Measurements from ENCODE around the gene ACIN1.

The ACIN1 gene

DNA sequence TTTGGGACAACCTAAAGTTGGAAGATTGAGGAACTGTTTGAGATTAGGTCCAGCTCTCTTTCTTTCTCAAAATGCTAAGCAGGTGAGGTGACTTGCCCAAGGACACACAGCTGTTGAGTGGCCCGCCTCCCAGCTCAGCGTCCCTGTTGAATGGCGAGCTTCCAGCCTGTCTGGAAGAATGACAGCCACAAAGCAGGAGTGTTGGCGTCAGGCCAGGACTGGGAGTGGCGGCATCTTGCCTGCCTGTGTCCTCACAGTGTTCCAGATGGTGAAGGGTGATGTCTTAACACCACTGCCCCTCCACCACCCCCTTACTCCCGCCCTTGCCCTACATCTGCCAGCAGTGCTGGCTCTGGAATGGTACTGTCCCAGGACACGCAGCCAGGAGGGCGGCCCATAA is 28.5 kb upstream of the ACIN1 start:
- Histone ChIP-seq H3K79me1 (replicated peaks; ENCODE audit: low read length, poor library complexity, severe bottlenecking) (no peaks in the 10 kb centered on the region), H2BK5ac (ENCODE audit: low read depth, low read length, poor library complexity, severe bottlenecking) (no peak overlapping the region), H2AFZ (ENCODE audit: low read depth, low read length) (no peak overlapping the region), H3K27me3 (ENCODE audit: control insufficient read depth in 1 of 2, insufficient read depth in 1 of 2, low read length in 2 of 2) (no peaks in the 10 kb centered on the region), H3K4me1 (ENCODE audit: control insufficient read depth, insufficient read depth, low read depth, low read length) (peaks cover 7% of the 10 kb centered on the region), H2BK15ac (ENCODE audit: low read depth, poor library complexity, severe bottlenecking) (no peak overlapping the region), H3K4ac (ENCODE audit: low read depth in 1 of 2, low read length in 2 of 2) (no peak overlapping the region), H3K4me2 (ENCODE audit: low read length, poor library complexity, severe bottlenecking) (no peak overlapping the region), H3K18ac (ENCODE audit: low read depth in 1 of 2, low read length in 2 of 2) (no peak overlapping the region), H2AK5ac (ENCODE audit: low read length, severe bottlenecking) (no peak overlapping the region), H3K9ac (ENCODE audit: low read length) (no peak overlapping the region), H3K14ac (ENCODE audit: low read length in 2 of 2) (no peak overlapping the region), H2BK120ac (ENCODE audit: low read depth, low read length) (no peak overlapping the region), H3K27ac (ENCODE audit: low read length, poor library complexity, severe bottlenecking) (no peak overlapping the region), H4K91ac (ENCODE audit: low read length) (no peak overlapping the region), H3K36me3 (ENCODE audit: control insufficient read depth in 1 of 2, insufficient read depth in 2 of 2, low read depth in 1 of 2, low read length in 2 of 2) (peaks cover 0 to 19% of the 10 kb centered on the region in 2 experiments), H3K4me3 (ENCODE audit: insufficient read depth in 1 of 2, low read depth in 1 of 2, low read length in 2 of 2) (no peak overlapping the region), H4K8ac (ENCODE audit: low read length) (no peak overlapping the region), H3K23ac (ENCODE audit: low read length in 2 of 2) (no peak overlapping the region), H3K9me3 (ENCODE audit: control insufficient read depth, low read length) (no peaks in the 10 kb centered on the region), H2BK12ac (ENCODE audit: low read length in 2 of 2) (no peak overlapping the region)
- WGBS = 91% methylated on average over 8 of the region's 8 CpGs
- no peak for DNase-seq

DNA sequence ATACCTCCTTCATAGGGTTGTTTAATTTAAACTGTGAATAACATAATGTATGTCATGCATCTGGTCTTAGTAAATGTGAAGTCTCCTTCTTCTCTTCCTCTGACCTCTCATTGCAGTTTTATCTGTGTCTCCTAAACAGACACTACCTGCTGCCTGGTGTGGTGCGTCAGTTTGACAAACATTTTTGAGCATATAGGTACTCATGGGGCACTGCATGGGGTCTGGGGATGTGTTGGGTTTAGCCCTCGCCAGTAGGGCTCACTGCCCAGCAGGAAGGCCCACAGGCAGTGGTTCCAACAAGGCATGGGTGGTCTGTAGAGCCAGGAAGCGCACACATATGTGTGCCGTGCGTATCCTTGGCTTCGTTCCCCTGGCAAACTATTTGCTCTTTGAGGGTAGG is 27.1 kb upstream of the ACIN1 start:
- DNase-seq = no peak
- H2BK5ac ChIP-seq (ENCODE audit: low read depth, low read length, poor library complexity, severe bottlenecking) = no peak overlapping the region
- no peak overlapping the region for H2BK120ac ChIP-seq (ENCODE audit: low read depth, low read length)
- H3K4me3 ChIP-seq (ENCODE audit: insufficient read depth in 1 of 2, low read depth in 1 of 2, low read length in 2 of 2) = no peak overlapping the region
- H3K9ac ChIP-seq (ENCODE audit: low read length) = no peak overlapping the region
- 96% methylated on average over 5 of the region's 6 CpGs for WGBS
- H3K18ac ChIP-seq (ENCODE audit: low read depth in 1 of 2, low read length in 2 of 2) = peak overlapping the region in 1 of 2 experiments; percentile 4
- no peak overlapping the region for H2AFZ ChIP-seq (ENCODE audit: low read depth, low read length)
- no peak overlapping the region for H2AK5ac ChIP-seq (ENCODE audit: low read length, severe bottlenecking)
- H3K23ac ChIP-seq (ENCODE audit: low read length in 2 of 2) = no peak overlapping the region
- H3K9me3 ChIP-seq (ENCODE audit: control insufficient read depth, low read length) = no peaks in the 10 kb centered on the region
- no peak overlapping the region for H3K4ac ChIP-seq (ENCODE audit: low read depth in 1 of 2, low read length in 2 of 2)
- no peak overlapping the region for H4K8ac ChIP-seq (ENCODE audit: low read length)
- H2BK12ac ChIP-seq (ENCODE audit: low read length in 2 of 2) = peak overlapping the region; percentile 60 to 76
- H3K4me2 ChIP-seq (ENCODE audit: low read length, poor library complexity, severe bottlenecking) = no peak overlapping the region
- no peak overlapping the region for H2BK15ac ChIP-seq (ENCODE audit: low read depth, poor library complexity, severe bottlenecking)
- H3K14ac ChIP-seq (ENCODE audit: low read length in 2 of 2) = no peak overlapping the region
- H3K27ac ChIP-seq (ENCODE audit: low read length, poor library complexity, severe bottlenecking) = no peak overlapping the region
- H3K27me3 ChIP-seq (ENCODE audit: control insufficient read depth in 1 of 2, insufficient read depth in 1 of 2, low read length in 2 of 2) = no peaks in the 10 kb centered on the region
- H4K91ac ChIP-seq (ENCODE audit: low read length) = no peak overlapping the region
- peaks cover 10% of the 10 kb centered on the region for H3K4me1 ChIP-seq (ENCODE audit: control insufficient read depth, insufficient read depth, low read depth, low read length)
- H3K79me1 ChIP-seq (replicated peaks; ENCODE audit: low read length, poor library complexity, severe bottlenecking) = no peaks in the 10 kb centered on the region
- peaks cover 0 to 6% of the 10 kb centered on the region in 2 experiments for H3K36me3 ChIP-seq (ENCODE audit: control insufficient read depth in 1 of 2, insufficient read depth in 2 of 2, low read depth in 1 of 2, low read length in 2 of 2)

DNA sequence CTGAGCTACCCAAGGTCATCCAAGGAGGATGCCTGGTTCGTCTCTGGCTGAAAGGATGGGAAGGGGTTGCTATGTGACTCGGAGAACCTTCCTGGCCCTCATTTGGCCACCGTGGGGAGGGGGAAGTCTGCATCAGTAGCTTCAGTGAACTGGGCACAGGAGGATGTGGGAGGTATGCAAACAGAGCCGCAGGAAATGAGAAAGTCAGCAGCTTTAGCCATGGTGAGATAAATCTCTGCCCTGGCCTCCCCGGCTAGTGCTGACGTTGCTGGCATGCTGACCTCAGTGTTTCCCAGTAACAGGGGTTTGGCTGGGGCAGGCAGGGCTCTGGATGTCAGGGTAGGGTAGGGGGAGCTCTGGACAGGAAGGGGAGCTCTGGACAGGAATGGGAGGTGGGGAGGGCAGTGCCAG is 26.4 kb upstream of the ACIN1 start:
- Histone ChIP-seq H3K14ac (ENCODE audit: low read length in 2 of 2) (peak overlapping the region in 1 of 2 experiments; percentile 22), H2AFZ (ENCODE audit: low read depth, low read length) (peak overlapping the region; percentile 90), H3K36me3 (ENCODE audit: control insufficient read depth in 1 of 2, insufficient read depth in 2 of 2, low read depth in 1 of 2, low read length in 2 of 2) (no peaks in the 10 kb centered on the region), H3K4me2 (ENCODE audit: low read length, poor library complexity, severe bottlenecking) (no peak overlapping the region), H3K4me1 (ENCODE audit: control insufficient read depth, insufficient read depth, low read depth, low read length) (peaks cover 10% of the 10 kb centered on the region), H3K27me3 (ENCODE audit: control insufficient read depth in 1 of 2, insufficient read depth in 1 of 2, low read length in 2 of 2) (no peaks in the 10 kb centered on the region), H3K4me3 (ENCODE audit: insufficient read depth in 1 of 2, low read depth in 1 of 2, low read length in 2 of 2) (no peak overlapping the region), H2BK12ac (ENCODE audit: low read length in 2 of 2) (peak overlapping the region; percentile 6 to 10), H3K79me1 (replicated peaks; ENCODE audit: low read length, poor library complexity, severe bottlenecking) (no peaks in the 10 kb centered on the region), H3K23ac (ENCODE audit: low read length in 2 of 2) (no peak overlapping the region), H2BK5ac (ENCODE audit: low read depth, low read length, poor library complexity, severe bottlenecking) (no peak overlapping the region), H4K8ac (ENCODE audit: low read length) (peak overlapping the region; percentile 67), H3K9me3 (ENCODE audit: control insufficient read depth, low read length) (no peaks in the 10 kb centered on the region), H2BK15ac (ENCODE audit: low read depth, poor library complexity, severe bottlenecking) (no peak overlapping the region), H2AK5ac (ENCODE audit: low read length, severe bottlenecking) (no peak overlapping the region), H2BK120ac (ENCODE audit: low read depth, low read length) (no peak overlapping the region), H3K9ac (ENCODE audit: low read length) (peak overlapping the region; percentile 48), H3K4ac (ENCODE audit: low read depth in 1 of 2, low read length in 2 of 2) (no peak overlapping the region), H3K27ac (ENCODE audit: low read length, poor library complexity, severe bottlenecking) (peak overlapping the region; percentile 68), H3K18ac (ENCODE audit: low read depth in 1 of 2, low read length in 2 of 2) (peak overlapping the region; percentile 4 to 44), H4K91ac (ENCODE audit: low read length) (peak overlapping the region; percentile 34)
- DNase-seq = peak; percentile 69
- 24% methylated on average over 6 of the region's 6 CpGs for WGBS

DNA sequence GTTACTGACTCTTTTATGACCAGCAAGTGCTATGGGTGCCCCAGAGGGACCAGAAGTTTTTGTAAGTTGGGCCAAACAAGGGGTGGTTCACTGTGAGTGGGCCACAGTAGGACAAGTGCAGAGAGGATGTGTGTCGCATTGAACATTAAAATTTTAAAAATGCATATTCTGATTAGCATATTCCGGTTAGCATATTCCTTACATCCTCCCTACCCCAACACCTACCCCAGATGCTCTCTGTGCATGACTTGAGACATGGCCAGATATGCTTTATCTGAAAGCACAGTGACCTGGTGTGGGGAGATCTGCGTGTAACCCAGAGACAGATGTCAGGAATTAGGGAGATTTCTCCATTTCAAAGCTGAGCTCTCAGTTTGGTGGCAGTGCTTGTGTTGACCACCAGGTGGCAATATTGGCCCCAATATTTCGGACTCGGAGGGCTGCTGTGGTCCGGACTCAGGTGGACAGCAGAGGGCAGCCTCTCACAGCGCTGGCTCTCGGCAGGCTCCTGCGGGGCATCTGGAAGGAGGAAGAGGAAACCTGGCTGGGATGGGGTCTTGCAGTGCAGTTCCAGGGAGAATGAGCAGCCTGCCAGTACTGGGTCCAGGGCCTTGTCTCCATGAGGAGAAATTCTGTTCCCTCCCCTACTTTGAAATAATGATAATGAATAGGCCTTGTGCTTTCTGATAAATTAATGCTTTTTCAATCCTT is 25.8 kb upstream of the ACIN1 start:
- Histone ChIP-seq H3K9me3 (ENCODE audit: control insufficient read depth, low read length) (no peaks in the 10 kb centered on the region), H3K4me3 (ENCODE audit: insufficient read depth in 1 of 2, low read depth in 1 of 2, low read length in 2 of 2) (no peak overlapping the region), H2BK15ac (ENCODE audit: low read depth, poor library complexity, severe bottlenecking) (no peak overlapping the region), H3K23ac (ENCODE audit: low read length in 2 of 2) (no peak overlapping the region), H2AK5ac (ENCODE audit: low read length, severe bottlenecking) (no peak overlapping the region), H3K4ac (ENCODE audit: low read depth in 1 of 2, low read length in 2 of 2) (no peak overlapping the region), H3K79me1 (replicated peaks; ENCODE audit: low read length, poor library complexity, severe bottlenecking) (no peaks in the 10 kb centered on the region), H2BK120ac (ENCODE audit: low read depth, low read length) (no peak overlapping the region), H3K14ac (ENCODE audit: low read length in 2 of 2) (no peak overlapping the region), H3K27ac (ENCODE audit: low read length, poor library complexity, severe bottlenecking) (peak overlapping the region; percentile 68), H3K36me3 (ENCODE audit: control insufficient read depth in 1 of 2, insufficient read depth in 2 of 2, low read depth in 1 of 2, low read length in 2 of 2) (no peaks in the 10 kb centered on the region), H2AFZ (ENCODE audit: low read depth, low read length) (no peak overlapping the region), H2BK12ac (ENCODE audit: low read length in 2 of 2) (no peak overlapping the region), H3K4me2 (ENCODE audit: low read length, poor library complexity, severe bottlenecking) (no peak overlapping the region), H3K18ac (ENCODE audit: low read depth in 1 of 2, low read length in 2 of 2) (no peak overlapping the region), H4K91ac (ENCODE audit: low read length) (no peak overlapping the region), H2BK5ac (ENCODE audit: low read depth, low read length, poor library complexity, severe bottlenecking) (no peak overlapping the region), H3K9ac (ENCODE audit: low read length) (peak overlapping the region; percentile 48), H3K4me1 (ENCODE audit: control insufficient read depth, insufficient read depth, low read depth, low read length) (peaks cover 12% of the 10 kb centered on the region), H3K27me3 (ENCODE audit: control insufficient read depth in 1 of 2, insufficient read depth in 1 of 2, low read length in 2 of 2) (no peaks in the 10 kb centered on the region), H4K8ac (ENCODE audit: low read length) (no peak overlapping the region)
- peak; percentile 85 for DNase-seq
- under 1% methylated on average over 7 of the region's 9 CpGs for WGBS
